Natural killer cell (primary cell): Measurements from ENCODE around the gene LRRC70. TPM values are rescaled to one million over a fixed set of nuclear protein-coding genes. Genes with fewer than 3 reads are reported as not detected.

Experiments
- ATAC-seq, 3 donors: fragments of 150-1000 bp in 2 of 3; fragments of 200-7000 bp in 1 of 3; cut with Tn5 transposase; 1 replicate in 1 of 3; 2 replicates in 2 of 3; pipeline ENCODE4 v1.10.0; 2021; ENCODE audit warnings: mild to moderate bottlenecking in 2 of 3, moderate library complexity in 2 of 3
- DNase-seq, 2 donors: peaks; one replicate each; pipeline versions ENCODE4 v3.0.0 to v3.0.0-alpha.2; 2013 to 2021; ENCODE audit warnings: mixed read lengths in 1 of 2
- H3K27ac ChIP-seq: one replicate; pipeline ENCODE4 v1.5.1; 2013; ENCODE audit warnings: mild to moderate bottlenecking, low read length
- H3K27me3 ChIP-seq: one replicate; pipeline ENCODE4 v1.6.1; 2013; ENCODE audit warnings: low read length; ENCODE audit not compliant: control insufficient read depth, insufficient read depth
- H3K36me3 ChIP-seq: one replicate; pipeline ENCODE4 v1.6.1; 2013; ENCODE audit warnings: low read length; ENCODE audit not compliant: control insufficient read depth, insufficient read depth
- H3K4me1 ChIP-seq: one replicate; pipeline ENCODE4 v1.6.1; 2013; ENCODE audit warnings: low read length; ENCODE audit not compliant: control insufficient read depth, insufficient read depth
- H3K4me3 ChIP-seq: one replicate; pipeline ENCODE4 v1.5.1; 2013; ENCODE audit warnings: low read length
- H3K9me3 ChIP-seq: one replicate; pipeline ENCODE4 v1.6.1; 2013; ENCODE audit warnings: low read length; ENCODE audit not compliant: control insufficient read depth, insufficient read depth
- H3K27ac Mint-ChIP-seq, 2 donors: one replicate each; pipeline ENCODE4 v1.8.0; 2022; ENCODE audit warnings: mild to moderate bottlenecking in 2 of 2, mixed read lengths in 2 of 2, moderate library complexity in 1 of 2
- H3K27me3 Mint-ChIP-seq, 2 donors: one replicate each; pipeline ENCODE4 v1.8.0; 2022; ENCODE audit warnings: low read depth in 2 of 2, mixed read lengths in 2 of 2
- H3K36me3 Mint-ChIP-seq: one replicate; pipeline ENCODE4 v1.8.0; 2022; ENCODE audit warnings: mixed read lengths
- H3K4me1 Mint-ChIP-seq, 2 donors: one replicate each; pipeline ENCODE4 v1.8.0; 2022; ENCODE audit warnings: mixed read lengths in 2 of 2
- H3K4me3 Mint-ChIP-seq: one replicate; pipeline ENCODE4 v1.8.0; 2022; ENCODE audit warnings: mild to moderate bottlenecking, moderate library complexity, mixed read lengths
- H3K9me3 Mint-ChIP-seq, 2 donors: one replicate each; pipeline ENCODE4 v1.8.0; 2022; ENCODE audit warnings: mixed read lengths in 2 of 2
- CTCF ChIP-seq: fragments of 200-600 bp; IDR thresholded peaks from one replicate; pipeline ENCODE4 v1.8.0; 2022; ENCODE audit warnings: antibody characterized with exemption
- WGBS: methylation state at CpG from one replicate; pipeline ENCODE4 v1.1.7; 2013; ENCODE audit warnings: missing lambda C conversion rate; ENCODE audit not compliant: insufficient coverage; 5-methylcytosine and 5-hydroxymethylcytosine counted together
- intact Hi-C: fragments of 100-400 bp; cut with micrococcal nuclease; formaldehyde crosslinking; loops from one replicate; pipeline ENCODE4 v1.14.2; 2022
- total RNA-seq, 4 donors: library from RNA; stranded (reverse); fragments of 120-200 nt in 1 of 4; gene quantifications; one replicate each; pipeline versions ENCODE4 v1.2.3 to v1.2.4, GENCODE V29; 2013 to 2022

LRRC70 gene
- total RNA-seq, 3 donors from 2014 or later (not counting 1 experiment from before 2014, with no cell fraction given), result 17.6 to 29.5 (median 21.2) TPM

GRCh38 chr5:62542720-62543119 is 35.9 kb upstream of the LRRC70 start:
- H3K4me1 ChIP-seq, result no peaks in the 10 kb centered on the region
- Mint-ChIP-seq H3K4me3 (no peak overlapping the region), H3K9me3 (no peaks in the 10 kb centered on the region), H3K4me1 (no peaks in the 10 kb centered on the region), H3K27me3 (no peaks in the 10 kb centered on the region), H3K36me3 (peaks cover 16% of the 10 kb centered on the region), H3K27ac (no peak overlapping the region)
- H3K27me3 ChIP-seq, result no peaks in the 10 kb centered on the region
- intact Hi-C loops, result no loop called here
- no peak overlapping the region for H3K4me3 ChIP-seq
- H3K9me3 ChIP-seq, result no peaks in the 10 kb centered on the region
- ATAC-seq (no peak), DNase-seq (no peak)
- no CpG with 5 or more reads among the region's 1 CpG for WGBS
- H3K27ac ChIP-seq, result no peak overlapping the region
- no peak for TF ChIP-seq CTCF
- peaks cover 3% of the 10 kb centered on the region for H3K36me3 ChIP-seq

GRCh38 chr5:62547945-62548630 is 30.5 kb upstream of the LRRC70 start:
- TF ChIP-seq CTCF, result no peak
- H3K27ac Mint-ChIP-seq, result peak overlapping the region; percentile 3 to 25
- ATAC-seq (no peak), DNase-seq (no peak)
- H3K9me3 ChIP-seq, result no peaks in the 10 kb centered on the region
- 90% methylated on average over 2 of the region's 3 CpGs for WGBS
- H3K4me1 ChIP-seq, result no peaks in the 10 kb centered on the region
- H3K9me3 Mint-ChIP-seq, result no peaks in the 10 kb centered on the region
- H3K36me3 ChIP-seq, result peaks cover 8% of the 10 kb centered on the region
- H3K4me3 Mint-ChIP-seq, result no peak overlapping the region
- H3K36me3 Mint-ChIP-seq, result peaks cover 16% of the 10 kb centered on the region
- H3K4me1 Mint-ChIP-seq, result no peaks in the 10 kb centered on the region
- H3K27me3 Mint-ChIP-seq, result no peaks in the 10 kb centered on the region
- no peak overlapping the region for H3K4me3 ChIP-seq
- H3K27ac ChIP-seq, result no peak overlapping the region
- H3K27me3 ChIP-seq, result no peaks in the 10 kb centered on the region
- intact Hi-C loops, result no loop called here

- H3K4me3 ChIP-seq, result no peak overlapping the region
- no CpG with 5 or more reads among the region's 2 CpGs for WGBS
- no peak overlapping the region for H3K4me3 Mint-ChIP-seq
- H3K27me3 Mint-ChIP-seq, result no peaks in the 10 kb centered on the region
- no peaks in the 10 kb centered on the region for H3K9me3 ChIP-seq
- no peak overlapping the region for H3K27ac Mint-ChIP-seq
- no peaks in the 10 kb centered on the region for H3K27me3 ChIP-seq
- H3K36me3 ChIP-seq, result peaks cover 8% of the 10 kb centered on the region
- no peaks in the 10 kb centered on the region for H3K4me1 Mint-ChIP-seq
- ATAC-seq, result no peak
- DNase-seq, result no peak
- no peaks in the 10 kb centered on the region for H3K9me3 Mint-ChIP-seq
- TF ChIP-seq CTCF, result no peak
- H3K27ac ChIP-seq, result no peak overlapping the region
- intact Hi-C loops, result no loop called here
- H3K4me1 ChIP-seq, result no peaks in the 10 kb centered on the region
- H3K36me3 Mint-ChIP-seq, result no peaks in the 10 kb centered on the region
These were observed 28.5 kb upstream of the LRRC70 start for GRCh38 chr5:62550103-62550502.

GRCh38 chr5:62555930-62556329 is 22.7 kb upstream of the LRRC70 start:
- ATAC-seq (no peak), DNase-seq (no peak)
- H3K4me3 Mint-ChIP-seq, result no peak overlapping the region
- H3K27ac Mint-ChIP-seq, result no peak overlapping the region
- no peak for TF ChIP-seq CTCF
- H3K36me3 Mint-ChIP-seq, result no peaks in the 10 kb centered on the region
- Histone ChIP-seq H3K4me3 (no peak overlapping the region), H3K4me1 (no peaks in the 10 kb centered on the region), H3K36me3 (peaks cover 4% of the 10 kb centered on the region), H3K9me3 (no peaks in the 10 kb centered on the region), H3K27me3 (no peaks in the 10 kb centered on the region), H3K27ac (no peak overlapping the region)
- no peaks in the 10 kb centered on the region for H3K27me3 Mint-ChIP-seq
- intact Hi-C loops, result no loop called here
- H3K9me3 Mint-ChIP-seq, result no peaks in the 10 kb centered on the region
- H3K4me1 Mint-ChIP-seq, result peaks cover 0 to 4% of the 10 kb centered on the region in 2 donors
